Measurements from ENCODE around the gene FRMD8.

FRMD8 gene

GRCh38 chr11:65424205-65425104 is 38.0 kb downstream of the FRMD8 start:
- peak; percentile 67 for DNase-seq (ENCODE audit: extremely low read depth, insufficient read length)
- H3K4me3 ChIP-seq (replicated peaks; ENCODE audit: low read depth, low read length) = peak overlapping the region; percentile 74
- no peaks in the 10 kb centered on the region; the same call in 1 of the 2 replicates for H3K36me3 ChIP-seq (ENCODE audit: control insufficient read depth, insufficient read depth, low read length)
- no peaks in the 10 kb centered on the region for H3K27me3 ChIP-seq (replicated peaks; ENCODE audit: control insufficient read depth, insufficient read depth, low read length)
- no peak for TF ChIP-seq CTCF (IDR thresholded peaks at IDR 0.05; ENCODE audit: insufficient read depth, low read length, poor library complexity, severe bottlenecking)

- Histone ChIP-seq H3K27me3 (replicated peaks; ENCODE audit: control insufficient read depth, insufficient read depth, low read length) (no peaks in the 10 kb centered on the region), H3K36me3 (ENCODE audit: control insufficient read depth, insufficient read depth, low read length) (no peaks in the 10 kb centered on the region; the same call in 1 of the 2 replicates), H3K4me3 (replicated peaks; ENCODE audit: low read depth, low read length) (peak overlapping the region; percentile 74)
- TF ChIP-seq CTCF (IDR thresholded peaks at IDR 0.05; ENCODE audit: insufficient read depth, low read length, poor library complexity, severe bottlenecking) = no peak
- peak; percentile 37 for DNase-seq (ENCODE audit: extremely low read depth, insufficient read length)
Measured at GRCh38 chr11:65425105-65425970, 38.9 kb downstream of the FRMD8 start.

GRCh38 chr11:65425971-65426838 is 39.8 kb downstream of the FRMD8 start:
- DNase-seq (ENCODE audit: extremely low read depth, insufficient read length) = peak; percentile 54
- peak overlapping the region; percentile 74 for H3K4me3 ChIP-seq (replicated peaks; ENCODE audit: low read depth, low read length)
- no peaks in the 10 kb centered on the region; the same call in 1 of the 2 replicates for H3K36me3 ChIP-seq (ENCODE audit: control insufficient read depth, insufficient read depth, low read length)
- no peak for TF ChIP-seq CTCF (IDR thresholded peaks at IDR 0.05; ENCODE audit: insufficient read depth, low read length, poor library complexity, severe bottlenecking)
- H3K27me3 ChIP-seq (replicated peaks; ENCODE audit: control insufficient read depth, insufficient read depth, low read length) = no peaks in the 10 kb centered on the region

- H3K4me3 ChIP-seq (replicated peaks; ENCODE audit: low read depth, low read length) = peak overlapping the region; percentile 74
- H3K36me3 ChIP-seq (ENCODE audit: control insufficient read depth, insufficient read depth, low read length) = no peaks in the 10 kb centered on the region; the same call in 1 of the 2 replicates
- DNase-seq (ENCODE audit: extremely low read depth, insufficient read length) = peak; percentile 40
- no peak for TF ChIP-seq CTCF (IDR thresholded peaks at IDR 0.05; ENCODE audit: insufficient read depth, low read length, poor library complexity, severe bottlenecking)
- no peaks in the 10 kb centered on the region for H3K27me3 ChIP-seq (replicated peaks; ENCODE audit: control insufficient read depth, insufficient read depth, low read length)
Measured at GRCh38 chr11:65426839-65427690, 40.6 kb downstream of the FRMD8 start.
